ENCODE data around the gene UBAC2.

UBAC2 gene

DNA sequence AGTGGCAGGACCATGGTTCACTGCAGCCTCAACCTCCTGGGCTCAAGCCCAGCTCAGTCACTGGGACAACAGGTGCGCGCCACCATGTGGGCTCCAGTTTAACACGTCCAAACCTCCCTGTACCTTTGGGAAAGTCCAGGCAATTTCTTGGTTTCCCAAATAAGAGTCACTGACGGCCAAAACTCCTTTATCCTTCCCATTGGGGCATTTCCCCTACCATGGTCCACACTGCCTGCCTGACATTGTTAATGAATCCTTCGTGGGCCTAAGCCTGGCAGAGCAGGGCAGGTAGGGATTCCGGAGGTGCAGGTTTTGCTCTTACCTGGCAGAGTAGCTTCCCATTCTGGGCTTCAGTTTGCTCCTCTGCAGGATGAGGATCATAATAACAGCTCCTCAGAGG, 234.5 kb downstream of the UBAC2 start:
- DNase-seq (ENCODE audit: low read depth in 2 of 2), result no peak

DNA sequence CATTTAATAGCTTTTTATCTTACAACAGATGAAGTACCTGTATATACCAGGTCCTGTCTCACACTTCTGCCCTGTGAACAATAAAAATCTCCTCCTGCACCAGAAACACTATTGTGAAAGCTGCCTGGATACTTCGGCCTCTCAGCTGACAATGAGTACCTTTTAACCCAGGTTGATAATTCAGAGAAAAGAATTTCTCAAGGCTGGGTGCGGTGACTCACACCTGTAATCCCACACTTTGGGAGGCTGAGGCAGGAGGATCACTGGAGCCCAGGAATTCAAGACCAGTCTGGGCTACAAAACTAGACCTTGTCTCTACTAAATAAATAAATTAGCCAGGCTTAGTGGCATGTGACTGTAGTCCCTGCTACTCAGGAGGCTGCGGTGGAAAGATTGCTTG, 235.3 kb downstream of the UBAC2 start:
- DNase-seq (ENCODE audit: low read depth in 2 of 2), result no peak

Measured in stimulated activated CD4-positive, alpha-beta T cell treated with anti-CD3 and anti-CD28 coated beads, Interleukin-1b, Interleukin-23, amount 100 ng/mL, for 1 hour (primary cell).